ENCODE data around the gene INSL3.

- TF ChIP-seq EP300 (IDR thresholded peaks at IDR 0.05) (no peak), CTCF (IDR thresholded peaks at IDR 0.05) (no peak)
Measured at GRCh38 chr19:17806945-17807344, 14.4 kb downstream of the INSL3 start.

Measured in tibial nerve (tissue), 4 donors.